Uterus (tissue), 2 donors: Measurements from ENCODE around the gene EPHA7.

Experiments
- CTCF ChIP-seq, 4 experiments: fragments of 200-600 bp in 2 of 4; fragments of 450-650 bp in 2 of 4; sonication (generic) in 2 of 4; IDR thresholded peaks; one replicate each; pipeline ENCODE4 v1.5.1; 2016 to 2019; ENCODE audit warnings: antibody characterized with exemption in 4 of 4, mild to moderate bottlenecking in 2 of 4, moderate library complexity in 1 of 4
- POLR2A ChIP-seq, 2 donors: fragments of 450-650 bp; IDR thresholded peaks; one replicate each; pipeline ENCODE4 v1.6.1; 2016; ENCODE audit warnings: antibody characterized with exemption in 2 of 2, mild to moderate bottlenecking in 1 of 2, moderate library complexity in 1 of 2

GRCh38 chr6:93299622-93300021, 119.7 kb downstream of the EPHA7 start:
- TF ChIP-seq POLR2A (IDR thresholded peaks at IDR 0.05) (no peak), CTCF (IDR thresholded peaks at IDR 0.05) (no peak)
